NCI-H1048 (cell line): ENCODE data around the gene SACS.
A peak's percentile ranks its signal among the peaks of the same experiment; 100 is the strongest.

ENCODE experiments used
- DNase-seq: peaks from one replicate; lab custom pipeline; 2025; lab: John Stamatoyannopoulos, UW

SACS gene

DNA sequence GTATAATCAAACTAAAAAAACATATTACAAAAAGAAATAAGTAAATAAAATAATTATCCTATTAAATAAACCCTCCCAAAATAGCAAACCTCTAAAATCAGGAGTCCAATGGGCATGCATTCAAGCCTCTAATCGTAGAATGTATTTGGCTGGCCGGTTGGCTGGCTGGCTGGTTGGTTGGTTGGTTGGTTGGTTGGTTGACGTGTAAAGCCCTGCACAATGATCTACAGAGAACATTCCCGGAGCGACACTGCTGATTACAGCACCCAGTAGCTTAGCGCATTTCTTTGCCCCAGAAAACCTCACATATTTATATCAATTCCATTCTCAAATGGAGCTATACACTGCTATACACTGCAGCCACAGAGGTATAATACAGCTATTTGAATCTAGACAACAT, 65.6 kb downstream of the SACS start:
- DNase-seq: no peak

DNA sequence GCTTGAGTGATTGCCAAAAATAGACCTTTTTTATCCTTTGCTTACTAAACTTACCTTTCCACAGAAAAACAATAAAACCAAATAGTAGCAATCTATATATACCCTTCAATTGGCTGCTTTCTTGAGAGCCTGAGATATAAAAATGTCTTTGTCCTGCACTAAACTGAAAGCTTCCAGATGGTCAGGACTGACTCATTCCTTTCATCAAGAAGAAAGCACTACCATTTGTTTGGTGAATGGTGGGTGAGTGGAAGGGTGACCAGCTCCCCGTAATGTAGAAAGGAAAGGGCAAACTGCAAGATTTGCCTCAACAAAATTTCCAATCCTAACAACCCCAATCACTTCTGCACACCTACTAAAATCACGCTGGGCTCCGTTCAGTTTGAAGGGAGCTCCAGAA, 67.8 kb downstream of the SACS start:
- DNase-seq: no peak

DNA sequence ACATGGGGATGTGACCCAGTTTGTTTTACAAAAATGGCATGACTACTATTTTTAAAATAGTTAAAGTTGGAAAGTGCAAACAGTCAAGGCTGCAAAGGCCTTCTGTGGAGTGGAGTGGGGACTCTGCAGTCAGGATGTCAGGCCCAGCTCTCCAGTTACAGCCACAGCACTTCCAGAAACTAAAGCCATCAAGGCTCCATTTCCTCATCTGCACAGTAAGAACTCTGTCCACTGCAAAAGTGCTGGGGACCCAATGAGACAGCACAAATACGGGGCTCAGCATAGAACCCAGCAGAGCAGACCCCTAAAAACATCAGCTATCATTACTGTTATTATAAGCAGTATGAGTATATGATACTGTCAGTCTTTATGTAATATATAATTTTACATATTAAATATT, 73.6 kb downstream of the SACS start:
- DNase-seq: no peak

DNA sequence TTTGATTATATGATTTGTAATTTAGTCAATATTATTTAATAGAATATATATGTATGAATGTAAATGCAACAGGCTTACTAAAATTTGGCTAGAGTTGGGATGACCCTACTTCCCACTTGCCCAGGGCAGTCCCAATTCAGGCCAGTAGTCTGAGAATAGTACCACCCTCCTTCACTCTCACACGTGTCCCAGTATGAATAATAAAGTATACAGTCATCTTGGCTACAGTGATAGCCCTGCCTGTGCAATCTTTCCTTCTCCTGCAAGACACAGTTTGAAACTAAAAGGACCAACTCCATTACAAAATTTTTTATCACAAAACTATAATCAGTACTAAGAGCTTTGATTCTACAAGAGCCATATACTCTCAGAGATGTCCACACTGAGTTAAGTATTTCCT, 76.2 kb downstream of the SACS start:
- DNase-seq: no peak

DNA sequence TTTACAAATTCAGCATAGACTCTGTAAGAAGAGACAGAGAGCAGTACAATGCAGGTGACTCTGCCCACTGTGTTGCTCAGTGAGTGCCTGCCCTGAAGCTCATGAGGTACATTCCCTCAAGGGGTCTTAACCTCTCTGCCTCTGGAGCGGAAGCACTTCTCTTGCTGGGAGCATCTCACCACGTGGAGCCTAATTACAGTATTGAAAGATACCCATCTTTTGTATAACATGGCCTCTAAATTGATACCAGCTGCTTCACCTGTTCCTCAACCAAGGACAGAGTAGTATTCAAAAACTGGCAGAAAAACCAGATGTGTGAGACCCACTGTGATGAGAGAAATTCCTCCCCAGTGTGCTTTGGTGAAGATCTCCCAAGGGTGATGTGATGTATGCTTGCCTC, 77.1 kb downstream of the SACS start:
- DNase-seq: no peak

DNA sequence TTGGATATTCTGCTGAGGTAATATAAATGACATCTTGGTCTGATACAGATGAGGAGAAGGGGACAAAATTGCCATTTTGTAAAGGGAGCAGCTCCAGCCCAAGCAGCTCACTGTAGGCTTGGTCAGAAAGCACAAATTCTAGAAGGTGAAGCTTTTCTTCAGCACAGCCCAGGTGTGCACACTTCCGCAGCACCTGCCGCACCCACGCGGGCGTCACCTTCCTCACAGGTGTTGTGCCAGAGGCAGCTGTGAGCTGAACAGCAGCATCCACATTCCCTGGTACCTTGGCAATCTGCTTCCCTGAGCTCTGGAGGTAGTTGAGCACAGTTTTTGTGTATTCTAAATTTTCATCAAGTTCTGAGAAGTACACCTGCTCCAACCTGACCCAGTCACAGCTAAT, 79.0 kb downstream of the SACS start:
- no peak for DNase-seq

DNA sequence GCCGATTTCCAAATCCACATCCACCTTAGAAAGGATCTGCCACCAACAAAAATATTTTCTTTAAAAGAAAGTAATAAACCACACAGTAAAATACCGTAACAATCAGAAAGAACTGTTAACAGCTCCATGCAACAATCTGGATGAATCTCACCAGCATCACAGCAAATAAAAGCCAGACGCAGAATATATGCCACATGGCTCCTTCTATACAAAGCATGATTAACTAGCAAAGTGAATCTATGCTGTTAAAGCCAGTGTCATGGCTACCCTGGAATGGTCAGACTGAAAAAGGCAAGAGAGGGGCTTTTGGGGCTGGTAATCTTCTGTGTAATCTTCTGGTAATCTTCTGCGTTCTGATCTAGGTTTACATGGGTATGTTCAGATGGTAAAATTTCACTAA, 81.3 kb downstream of the SACS start:
- no peak for DNase-seq

DNA sequence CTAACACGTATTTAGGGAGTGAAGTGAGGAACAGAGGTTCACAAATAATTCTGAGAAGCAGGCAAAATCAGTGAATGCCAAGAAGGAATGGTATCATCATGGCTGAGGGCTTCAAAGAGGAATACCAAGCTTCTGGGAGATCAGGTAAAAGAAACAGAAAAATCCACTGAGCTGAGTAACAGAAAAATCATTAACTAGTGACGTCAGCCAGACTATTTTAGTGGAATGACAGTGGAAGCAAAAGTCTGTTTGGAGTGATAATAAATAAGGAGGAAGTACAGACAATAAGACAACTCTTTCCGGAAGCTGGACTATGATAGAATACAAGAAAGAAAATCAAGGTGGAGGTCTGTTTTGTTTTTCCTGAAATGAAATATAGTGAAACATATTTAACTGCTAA, 83.5 kb downstream of the SACS start:
- DNase-seq: no peak

DNA sequence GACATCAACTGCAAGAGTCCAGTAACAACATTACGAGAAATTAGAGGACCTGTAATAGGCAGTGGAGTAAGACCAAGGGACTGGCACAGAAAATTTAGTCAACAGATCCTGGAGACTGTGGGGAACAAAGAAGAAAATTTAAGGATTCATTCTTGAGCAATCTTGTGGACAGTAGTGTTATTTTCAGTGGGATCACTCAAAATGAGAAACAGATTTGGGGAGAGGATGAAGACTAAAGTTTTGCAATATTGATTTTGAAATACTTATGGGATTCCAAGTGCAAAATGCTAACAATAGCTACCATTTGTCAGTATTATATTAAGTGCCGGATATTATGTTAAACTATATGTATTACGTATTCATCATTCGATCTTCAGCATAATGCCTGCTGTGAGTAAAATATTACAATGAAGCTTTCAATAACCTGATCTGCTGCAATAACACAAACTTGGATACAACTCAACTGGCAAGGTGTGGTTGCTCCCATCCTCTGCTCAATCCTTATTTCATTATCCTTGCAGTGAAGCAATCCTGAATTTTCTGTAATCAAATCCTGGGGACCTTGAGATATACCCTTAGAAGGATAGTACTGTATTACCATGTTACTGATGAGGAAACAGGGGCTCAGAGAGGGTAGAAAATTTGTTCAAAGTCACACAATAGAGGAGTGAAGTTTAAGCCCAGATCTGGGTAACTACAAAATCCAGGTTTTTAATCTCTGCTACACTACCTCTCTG, 84.2 kb downstream of the SACS start:
- no peak for DNase-seq

DNA sequence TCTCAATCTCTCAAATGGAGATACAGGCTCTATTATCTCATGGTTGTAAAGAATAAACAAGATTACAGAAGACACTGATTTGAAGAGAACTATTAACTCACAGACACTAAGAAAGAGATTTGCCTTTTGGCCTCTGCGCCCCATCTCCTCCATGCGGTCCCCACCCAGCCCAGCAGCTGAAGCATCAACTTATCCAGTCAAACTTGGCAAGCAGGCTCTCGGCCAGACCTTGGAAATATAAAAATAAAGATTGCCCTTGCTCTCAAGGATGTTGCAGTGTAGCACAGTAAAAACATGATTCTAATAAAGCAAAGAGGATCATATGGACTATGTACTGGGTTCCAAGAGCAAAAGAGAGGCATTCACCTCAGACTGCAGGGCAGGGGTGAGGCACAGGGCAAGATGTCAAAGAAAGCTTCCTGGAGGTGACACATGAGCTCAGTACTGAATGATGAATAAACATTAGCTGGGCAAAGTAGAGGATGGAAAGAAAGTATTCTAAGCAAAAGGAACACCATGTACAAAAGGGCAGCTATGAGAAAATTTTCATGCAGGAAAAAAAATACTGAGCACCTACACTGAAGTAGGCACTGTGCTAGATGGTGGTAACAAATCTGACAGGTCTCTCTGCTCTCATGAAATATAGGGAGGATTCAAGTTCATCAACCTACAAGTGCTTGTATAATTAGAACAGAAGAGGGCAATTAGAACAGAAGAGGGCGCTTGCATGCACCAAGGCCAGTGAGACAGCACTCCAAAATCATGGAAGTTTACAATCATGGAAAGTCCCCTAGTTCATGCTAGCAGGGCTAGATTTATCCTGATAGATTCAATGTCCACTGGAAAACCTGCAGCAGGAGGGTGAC, 85.0 kb downstream of the SACS start:
- DNase-seq: no peak

DNA sequence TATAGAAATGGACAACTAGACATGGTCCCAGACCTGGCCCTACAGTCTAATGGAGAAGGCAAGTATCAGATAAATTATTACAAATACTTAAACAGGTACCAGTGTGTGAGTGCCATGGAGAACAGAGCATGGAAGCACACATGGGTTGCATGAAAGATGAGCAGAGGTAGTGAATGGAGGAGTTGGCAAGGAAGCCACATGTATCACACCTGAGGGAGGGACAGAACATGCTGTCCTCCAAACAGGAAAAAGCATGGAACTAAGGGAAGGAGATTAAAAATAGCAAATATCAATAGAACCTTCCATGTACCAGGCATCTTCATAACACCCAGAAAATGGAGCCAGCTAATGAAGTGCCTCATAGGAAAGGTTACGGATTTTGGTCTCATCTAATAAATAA, 85.9 kb downstream of the SACS start:
- no peak for DNase-seq

DNA sequence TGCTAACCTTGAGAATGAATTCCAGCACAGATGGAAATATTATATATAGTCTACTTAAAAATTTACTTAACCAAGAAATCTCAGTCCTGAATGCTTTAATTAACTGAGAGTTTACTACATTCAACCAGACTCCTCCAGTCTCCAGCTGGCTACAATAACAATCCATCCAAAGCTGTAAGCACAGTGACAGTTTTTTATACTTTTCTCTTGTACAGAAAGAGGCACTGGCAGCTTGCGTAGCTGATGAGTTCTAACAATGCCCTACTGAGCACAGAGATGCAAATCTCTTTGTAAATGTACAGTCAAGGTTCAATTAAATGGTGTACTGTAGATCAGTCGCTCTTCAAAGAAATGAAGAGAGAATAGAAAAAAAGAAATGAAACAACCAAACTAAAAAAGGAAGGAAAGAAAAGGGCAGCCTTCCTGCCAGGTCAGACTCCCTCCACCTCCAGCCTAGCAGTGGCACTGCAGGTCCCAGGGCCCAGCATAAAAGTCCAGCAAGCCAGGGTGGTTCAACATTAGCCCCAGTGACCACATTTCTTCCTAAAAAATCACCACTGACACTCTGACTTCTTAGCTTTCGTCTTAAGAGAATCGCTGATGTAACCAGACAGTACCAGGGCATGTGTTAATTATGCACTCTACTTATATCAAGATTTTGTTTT, 88.4 kb downstream of the SACS start:
- DNase-seq: peak; percentile 7

DNA sequence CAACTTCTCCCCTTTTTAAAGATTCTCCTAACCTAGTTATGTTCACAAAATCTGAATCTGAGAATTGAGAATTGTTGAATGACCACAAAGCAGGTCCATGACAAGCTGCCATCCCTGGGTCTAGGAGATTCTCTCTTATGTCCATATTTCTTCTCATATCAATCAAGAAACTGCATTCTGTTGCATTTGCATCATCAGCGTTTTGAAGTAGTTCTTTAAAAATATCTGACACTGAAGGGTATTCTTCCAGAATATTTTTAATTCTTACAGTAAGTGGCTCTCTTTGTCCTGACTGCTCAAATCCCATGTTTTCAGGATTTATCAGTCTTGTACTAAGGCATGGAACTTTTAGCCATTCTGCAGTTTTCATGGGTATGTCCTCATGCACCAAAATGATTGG, 94.3 kb downstream of the SACS start:
- DNase-seq: no peak

DNA sequence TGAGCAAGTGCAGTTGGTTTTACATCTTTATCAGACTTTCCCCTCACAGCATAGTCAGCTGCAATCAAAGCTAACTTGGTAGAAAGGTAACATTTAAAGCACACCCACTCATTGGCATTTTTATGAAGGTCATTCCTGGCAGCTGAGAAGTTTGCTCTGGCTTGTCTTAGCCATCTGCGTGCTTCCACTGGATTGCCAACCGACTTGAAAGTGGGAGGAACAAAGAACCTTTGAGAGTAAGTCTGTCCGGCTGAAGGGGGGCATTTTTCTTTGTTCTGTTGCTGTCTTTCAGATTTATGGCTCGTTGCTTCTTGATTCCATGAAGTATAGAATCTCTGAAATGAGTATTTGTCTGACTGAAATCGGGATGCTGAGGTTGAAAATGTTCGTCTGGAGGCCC, 103.1 kb downstream of the SACS start:
- DNase-seq: no peak

DNA sequence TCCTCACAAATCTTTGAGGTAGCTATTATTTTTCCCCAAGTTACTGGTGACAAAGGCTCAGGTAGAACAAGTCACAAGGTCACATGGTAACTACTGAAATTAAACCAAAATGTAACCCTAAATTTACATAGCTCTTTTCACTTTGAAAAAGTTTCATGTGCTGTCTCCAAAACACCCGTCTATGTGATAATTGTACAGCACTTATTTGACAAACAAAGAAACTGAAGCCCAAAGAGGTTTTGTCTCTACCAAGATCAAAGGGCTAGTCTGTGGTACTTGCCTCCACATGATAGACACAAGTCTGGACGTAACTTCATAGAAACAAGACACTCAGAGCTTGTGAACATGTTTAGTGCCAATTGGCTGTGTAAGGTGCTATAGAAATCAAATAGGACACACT, 108.3 kb downstream of the SACS start:
- DNase-seq: no peak

DNA sequence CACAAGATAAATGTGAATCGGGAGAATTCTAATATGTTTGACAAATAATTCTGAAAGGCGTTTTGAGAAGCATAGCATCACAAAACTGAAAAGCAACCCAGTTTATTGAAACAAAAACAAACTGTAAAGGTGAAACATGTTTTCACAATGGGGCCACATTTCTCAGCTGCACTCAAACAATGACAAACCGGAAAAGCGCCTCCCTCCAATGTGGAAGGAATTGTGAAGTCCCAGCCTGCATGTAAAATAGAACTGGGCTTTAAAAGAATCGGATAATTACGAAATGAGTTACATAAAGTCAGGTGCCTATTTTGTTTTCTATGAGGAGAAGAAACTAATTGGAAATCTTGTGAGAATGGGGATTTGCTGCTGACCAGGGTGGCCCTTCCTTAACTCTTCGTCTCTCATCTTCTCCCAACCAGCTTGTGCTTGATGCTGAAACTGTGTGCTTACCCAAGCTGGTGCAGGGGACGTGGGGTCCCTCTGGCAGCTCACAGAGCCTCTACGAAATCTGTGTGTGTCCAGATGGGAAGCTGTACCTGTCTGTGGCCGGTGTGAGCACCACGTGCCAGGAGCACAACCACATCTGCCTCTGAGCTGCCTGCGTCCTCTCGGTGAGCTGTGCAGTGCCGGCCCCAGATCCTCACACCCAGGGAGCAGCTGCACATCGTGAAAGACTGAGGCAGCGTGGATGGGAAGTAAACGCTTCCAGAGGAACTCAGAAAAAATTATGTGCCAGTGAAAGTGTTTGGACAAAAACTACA, 109.4 kb downstream of the SACS start:
- no peak for DNase-seq

DNA sequence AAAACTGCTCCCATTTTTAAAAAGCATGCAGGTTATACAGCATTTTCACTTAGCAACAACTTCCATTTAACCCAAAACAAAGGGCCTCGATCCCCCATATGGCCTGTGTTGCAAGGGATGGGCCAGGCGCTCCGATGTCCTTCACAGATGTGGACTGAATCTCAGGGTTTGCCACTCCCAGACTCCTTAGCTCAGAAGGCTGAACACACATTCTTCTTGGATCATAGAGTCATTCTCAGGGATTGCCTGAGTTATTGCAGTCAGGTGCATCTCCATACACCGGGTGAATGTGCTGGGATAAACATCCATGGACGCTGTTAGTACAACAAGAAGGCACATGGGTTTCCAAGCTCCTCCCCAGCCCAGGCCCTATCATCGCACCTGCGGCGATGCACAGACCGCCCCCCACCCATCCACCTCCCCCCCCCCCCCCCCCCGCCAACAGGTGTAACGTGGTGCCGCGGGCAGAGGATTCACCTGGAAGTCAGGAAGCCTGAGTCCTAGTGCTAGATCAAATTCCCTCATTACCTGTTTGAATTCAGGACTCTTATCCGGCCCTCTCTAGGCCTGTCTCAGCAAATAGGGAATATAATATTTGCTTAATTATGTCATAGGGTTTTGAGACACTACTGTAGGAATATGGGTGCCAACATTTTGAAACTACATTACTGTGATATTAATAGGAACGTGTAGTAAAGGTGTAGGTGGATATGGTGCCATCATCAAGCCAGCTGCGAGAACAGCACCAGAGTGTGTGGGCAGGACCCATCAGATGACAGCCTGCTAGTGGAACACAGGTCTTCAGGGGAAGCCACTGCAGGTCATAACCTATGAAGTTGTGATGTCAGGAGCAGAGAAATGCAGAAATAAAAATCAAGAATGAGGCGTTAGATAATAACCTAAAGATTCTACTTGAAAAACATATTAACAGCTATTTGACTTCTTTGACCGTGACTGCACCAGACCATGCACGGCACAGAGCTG, 110.9 kb downstream of the SACS start:
- no peak for DNase-seq

DNA sequence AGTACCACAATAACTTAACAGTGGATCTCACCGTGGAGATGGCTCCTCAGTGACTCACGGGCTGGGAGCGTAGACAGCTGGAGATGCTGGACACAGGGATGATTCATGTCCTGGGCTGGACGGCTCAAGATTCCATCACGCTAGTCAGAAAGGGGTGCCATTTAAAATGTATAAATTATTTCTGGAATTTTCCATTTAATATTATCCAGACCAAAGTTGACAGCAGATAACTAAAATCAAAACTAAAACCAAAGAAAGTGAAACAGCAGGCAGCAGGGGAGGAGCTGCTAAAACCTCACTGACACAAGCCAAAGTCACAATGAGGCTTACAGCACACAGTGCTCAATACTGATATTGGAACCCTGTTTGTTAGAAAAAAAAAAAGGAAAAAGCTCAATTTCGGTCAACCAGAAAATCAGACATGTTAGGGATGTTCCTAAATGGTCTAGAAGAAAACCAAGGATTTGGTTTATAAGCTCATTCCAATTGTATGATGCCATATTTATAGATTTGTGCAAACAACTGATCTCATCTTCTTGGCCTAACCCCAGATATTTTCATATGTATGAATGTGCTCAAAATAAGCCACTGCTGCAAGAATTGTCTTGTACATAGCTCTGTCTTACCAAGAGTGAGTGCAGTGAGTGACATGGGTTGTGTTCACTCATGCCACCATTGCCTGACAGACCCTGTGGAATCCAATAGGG, 111.8 kb downstream of the SACS start:
- no peak for DNase-seq

DNA sequence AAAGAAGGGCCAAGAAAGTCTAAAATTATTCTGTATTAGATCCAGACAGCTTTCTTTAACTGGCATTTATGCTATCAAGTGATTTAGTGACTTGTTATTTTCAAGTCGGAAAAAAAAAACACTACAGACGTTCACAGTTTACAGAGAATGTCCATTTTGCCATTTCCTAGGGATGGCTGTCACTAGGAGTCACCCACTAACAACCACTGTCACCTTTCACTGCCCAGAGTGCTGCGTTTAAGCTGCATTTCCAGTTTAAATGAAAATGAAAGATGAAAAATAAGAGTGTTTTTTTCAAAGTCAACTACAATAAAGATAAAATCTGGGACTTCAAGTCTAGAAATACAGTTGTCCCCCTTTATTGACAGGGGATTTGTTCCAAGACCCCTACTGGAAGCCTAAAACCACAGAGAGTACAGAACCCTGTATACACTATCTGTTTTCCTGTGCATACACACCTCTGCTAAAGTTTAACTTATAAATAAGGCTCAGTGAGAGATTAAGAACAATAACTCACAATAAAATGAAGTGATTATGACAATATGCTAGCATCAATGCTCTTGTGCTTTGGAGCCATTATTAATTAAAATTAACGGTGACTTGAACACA, 112.5 kb downstream of the SACS start:
- no peak for DNase-seq

DNA sequence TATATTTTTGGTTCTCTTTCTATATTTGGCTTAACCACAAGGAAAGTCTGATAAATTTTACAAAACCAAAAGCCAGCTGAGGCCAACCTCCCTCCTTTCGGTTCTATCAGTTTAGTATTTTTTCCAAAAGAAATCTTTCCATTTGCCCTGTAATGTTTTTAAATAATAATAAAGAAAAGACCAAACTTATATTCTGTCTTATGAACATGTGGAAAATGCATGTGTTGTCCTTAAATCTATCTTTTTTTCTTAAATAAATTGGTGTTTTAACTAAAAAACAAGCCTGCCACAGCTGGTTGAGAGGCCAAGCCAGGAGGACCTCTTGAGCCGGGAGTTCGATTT, 113.6 kb downstream of the SACS start:
- DNase-seq: no peak
